A549 (cell line): ENCODE data around the gene REPS1. TPM values are rescaled to one million over a fixed set of nuclear protein-coding genes. Genes with fewer than 3 reads are reported as not detected.

Experiments
- ATAC-seq, 2 experiments: fragments of 200-7000 bp in 1 of 2; fragments of >200 bp in 1 of 2; cut with Nextera tagmentation in 1 of 2; cut with Tn5 transposase in 1 of 2; 3 replicates each; pipeline versions ENCODE4 v1.8.0 to v1.9.1; 2018 to 2020; ENCODE audit warnings: mild to moderate bottlenecking in 1 of 2, moderate library complexity in 1 of 2
- CTCF ChIA-PET: fragments of 300-600 bp; sonication (Branson Sonifier 250); formaldehyde crosslinking; extraction: SDS; loops from one replicate; lab custom pipeline; 2021; ENCODE audit warnings: antibody characterized with exemption, inconsistent platforms; lab: Yijun Ruan, JAX
- POLR2A ChIA-PET: fragments of 350-600 bp; formaldehyde crosslinking; extraction: SDS; loops from one replicate; lab custom pipeline; 2021; ENCODE audit warnings: antibody characterized with exemption, inconsistent platforms; lab: Yijun Ruan, JAX
- DNase-seq, 2 experiments: peaks; one replicate each; pipeline versions ENCODE4 v3.0.0 to v3.0.0-alpha.2; 2011 to 2016; ENCODE audit warnings: low read depth in 1 of 2, low spot score in 1 of 2
- FAIRE-seq: peaks from 2 replicates; lab custom pipeline; 2011; peaks lifted over from hg19 to GRCh38; lab: Jason Lieb, UNC
- H3K27ac ChIP-seq, 2 experiments: fragments of >200 bp; sonication (Bioruptor Twin); formaldehyde crosslinking; 3 replicates each; pipeline ENCODE4 v1.5.1; 2016 to 2017
- H3K4me1 ChIP-seq: fragments of >200 bp; sonication (Bioruptor Twin); formaldehyde crosslinking; 3 replicates; pipeline ENCODE4 v1.6.1; 2016
- H3K4me2 ChIP-seq: fragments of >200 bp; sonication (Bioruptor Twin); formaldehyde crosslinking; 3 replicates; pipeline ENCODE4 v1.6.1; 2016
- H3K4me3 ChIP-seq: fragments of >200 bp; sonication (Bioruptor Twin); formaldehyde crosslinking; 3 replicates; pipeline ENCODE4 v1.5.1; 2016
- H3K9me3 ChIP-seq: fragments of >200 bp; sonication (Bioruptor Twin); formaldehyde crosslinking; 3 replicates; pipeline ENCODE4 v1.6.1; 2016
- ATOH8 ChIP-seq: fragments of 250-450 bp; sonication (Bioruptor Pico); IDR thresholded peaks from 2 replicates; pipeline ENCODE4 v1.5.0; 2020; ENCODE audit warnings: low read depth, mild to moderate bottlenecking, moderate library complexity
- CBX8 ChIP-seq: fragments of 200-600 bp; sonication (generic); IDR thresholded peaks from 2 replicates; pipeline ENCODE4 v1.6.1; 2016
- CHD4 ChIP-seq: fragments of 200-600 bp; sonication (generic); IDR thresholded peaks from 2 replicates; pipeline ENCODE4 v1.6.1; 2016; ENCODE audit warnings: antibody characterized with exemption, mild to moderate bottlenecking, borderline replicate concordance
- CTCF ChIP-seq: fragments of >200 bp; sonication (Bioruptor Twin); formaldehyde crosslinking; IDR thresholded peaks from 3 replicates; pipeline ENCODE4 v1.5.1; 2016
- E2F6 ChIP-seq: IDR thresholded peaks from 2 replicates; pipeline ENCODE4 v1.6.1; 2012; ENCODE audit warnings: low read depth, borderline replicate concordance
- EHF ChIP-seq: fragments of 250-450 bp; sonication (Bioruptor Pico); IDR thresholded peaks from 2 replicates; pipeline ENCODE4 v1.5.0; 2020; ENCODE audit warnings: mild to moderate bottlenecking
- EHMT2 ChIP-seq: fragments of 200-600 bp; sonication (generic); IDR thresholded peaks from 2 replicates; pipeline ENCODE4 v1.6.1; 2016; ENCODE audit warnings: antibody characterized with exemption, low read depth, mild to moderate bottlenecking, moderate library complexity
- ELK1 ChIP-seq: fragments of 150-350 bp; IDR thresholded peaks from 2 replicates; pipeline ENCODE4 v1.6.1; 2014; ENCODE audit warnings: low read depth, mild to moderate bottlenecking, low read length
- FOXS1 ChIP-seq: fragments of 250-450 bp; sonication (Bioruptor Pico); IDR thresholded peaks from 2 replicates; pipeline ENCODE4 v1.5.0; 2020; ENCODE audit warnings: mild to moderate bottlenecking, moderate library complexity
- GATA3 ChIP-seq: IDR thresholded peaks from 2 replicates; pipeline ENCODE4 v1.6.1; 2012; ENCODE audit warnings: borderline replicate concordance
- HES2 ChIP-seq: fragments of >200 bp; sonication (Bioruptor Twin); formaldehyde crosslinking; IDR thresholded peaks from 2 replicates; pipeline ENCODE4 v1.6.1; 2016
- HOXA7 ChIP-seq: fragments of 250-450 bp; sonication (Bioruptor Pico); IDR thresholded peaks from 2 replicates; pipeline ENCODE4 v1.5.0; 2020; ENCODE audit warnings: mild to moderate bottlenecking, moderate library complexity
- HOXB13 ChIP-seq: fragments of 250-450 bp; sonication (Bioruptor Pico); IDR thresholded peaks from 2 replicates; pipeline ENCODE4 v1.5.0; 2020; ENCODE audit warnings: low read depth, mild to moderate bottlenecking, moderate library complexity
- HOXB5 ChIP-seq: fragments of 250-450 bp; sonication (Bioruptor Pico); IDR thresholded peaks from 2 replicates; pipeline ENCODE4 v1.5.0; 2020; ENCODE audit warnings: mild to moderate bottlenecking, moderate library complexity
- JUNB ChIP-seq: fragments of >200 bp; sonication (Bioruptor Twin); formaldehyde crosslinking; IDR thresholded peaks from 2 replicates; pipeline ENCODE4 v1.6.1; 2016
- KDM5A ChIP-seq: fragments of 200-600 bp; sonication (generic); IDR thresholded peaks from 2 replicates; pipeline ENCODE4 v1.6.1; 2016; ENCODE audit warnings: antibody characterized with exemption, mild to moderate bottlenecking
- MAFK ChIP-seq: fragments of 450-650 bp; IDR thresholded peaks from 2 replicates; pipeline ENCODE4 v1.6.1; 2014; ENCODE audit not compliant: partially characterized antibody
- MAX ChIP-seq: IDR thresholded peaks from 2 replicates; pipeline ENCODE4 v1.6.1; 2012
- MAZ ChIP-seq: fragments of 150-350 bp; IDR thresholded peaks from 2 replicates; pipeline ENCODE4 v1.6.1; 2014; ENCODE audit warnings: antibody characterized with exemption, low read depth, low read length, borderline replicate concordance
- NR3C1 ChIP-seq: fragments of >200 bp; sonication (Bioruptor Twin); formaldehyde crosslinking; IDR thresholded peaks from 3 replicates; pipeline ENCODE4 v1.6.1; 2017
- POLR2A ChIP-seq: IDR thresholded peaks from 2 replicates; pipeline ENCODE4 v1.6.1; 2012; ENCODE audit warnings: mild to moderate bottlenecking, low read length
- POLR2AphosphoS2 ChIP-seq: conservative IDR thresholded peaks from 2 replicates; pipeline ENCODE4 v1.6.1; 2012; ENCODE audit warnings: low read length, improper control_type of control experiment, inconsistent platforms
- REST ChIP-seq: fragments of 200-600 bp; sonication (generic); IDR thresholded peaks from 2 replicates; pipeline ENCODE4 v1.6.1; 2016; ENCODE audit warnings: antibody characterized with exemption, mild to moderate bottlenecking, moderate library complexity
- RFX5 ChIP-seq: fragments of 450-650 bp; IDR thresholded peaks from 2 replicates; pipeline ENCODE4 v1.7.1; 2014; ENCODE audit warnings: antibody characterized with exemption, mild to moderate bottlenecking, moderate library complexity
- SMC3 ChIP-seq: fragments of >200 bp; sonication (Bioruptor Twin); formaldehyde crosslinking; IDR thresholded peaks from 3 replicates; pipeline ENCODE4 v1.6.1; 2018; ENCODE audit warnings: inconsistent platforms
- TFCP2L1 ChIP-seq: fragments of 250-450 bp; sonication (Bioruptor Pico); IDR thresholded peaks from 2 replicates; pipeline ENCODE4 v1.5.0; 2021; ENCODE audit warnings: mild to moderate bottlenecking
- USF2 ChIP-seq: fragments of 450-650 bp; IDR thresholded peaks from 2 replicates; pipeline ENCODE4 v1.6.1; 2014; ENCODE audit warnings: antibody characterized with exemption
- ZC3H11A ChIP-seq: fragments of 450-650 bp; IDR thresholded peaks from 2 replicates; pipeline ENCODE4 v1.6.1; 2014; ENCODE audit warnings: antibody characterized with exemption, mild to moderate bottlenecking
- ZFP36 ChIP-seq: fragments of 450-650 bp; IDR thresholded peaks from 2 replicates; pipeline ENCODE4 v1.6.1; 2014; ENCODE audit warnings: borderline replicate concordance; ENCODE audit not compliant: partially characterized antibody
- ZNF302 ChIP-seq: fragments of 250-450 bp; sonication (Bioruptor Pico); IDR thresholded peaks from 2 replicates; pipeline ENCODE4 v1.9.0; 2021; ENCODE audit warnings: inconsistent platforms, mild to moderate bottlenecking, moderate library complexity
- WGBS: methylation state at CpG from one replicate; pipeline ENCODE4 v1.1.6; 2017; ENCODE audit errors: missing lambda C conversion rate; 5-methylcytosine and 5-hydroxymethylcytosine counted together
- polyA plus RNA-seq, 4 experiments: library from polyadenylated mRNA; depleted of rRNA in 3 of 4; stranded (reverse); fragments of >200 nt; fragmentation: RNase III in 1 of 4; extraction: RNeasy Plus Mini Kit Qiagen cat#74134 plus additional on column Dnase treatment in 1 of 4; gene quantifications; 2 replicates in 3 of 4; 3 replicates in 1 of 4; pipeline ENCODE4 v1.2.3, GENCODE V29; 2011 to 2017

REPS1 gene
- polyA plus RNA-seq, 2 of the 4 experiments (the other 2 are of a cell fraction) = 16.3 to 36.4 TPM

GRCh38 chr6:138966870-138967269 lies 21.2 kb downstream of the REPS1 start:
- TF ChIP-seq EHMT2 (no peak), ZFP36 (no peak), E2F6 (no peak), MAX (no peak), HOXB5 (no peak), CTCF (no peak), NR3C1 (no peak), GATA3 (no peak), HES2 (no peak), CBX8 (no peak), RFX5 (no peak), MAFK (no peak), SMC3 (no peak), HOXB13 (CRISPR knock-in tag) (no peak)
- FAIRE-seq (no peak), ATAC-seq (no peak), DNase-seq (no peak)
- no peak overlapping the region for H3K27ac ChIP-seq
- peaks cover 21% of the 10 kb centered on the region for H3K4me1 ChIP-seq
- no peaks in the 10 kb centered on the region for H3K9me3 ChIP-seq
- ChIA-PET POLR2A (no interaction called here), CTCF (no interaction called here)
- H3K4me3 ChIP-seq = no peak overlapping the region
- H3K4me2 ChIP-seq = no peak overlapping the region
- 90% methylated on average over 5 of the region's 5 CpGs for WGBS

GRCh38 chr6:138965971-138966370 lies 22.1 kb downstream of the REPS1 start:
- H3K4me1 ChIP-seq = peaks cover 12% of the 10 kb centered on the region
- FAIRE-seq (no peak), ATAC-seq (peak in 1 of 2 experiments; percentile 51; a peak in 2 of 6 replicates), DNase-seq (no peak)
- CTCF ChIA-PET = no interaction called here
- no peak overlapping the region for H3K4me3 ChIP-seq
- H3K4me2 ChIP-seq = no peak overlapping the region
- no peaks in the 10 kb centered on the region for H3K9me3 ChIP-seq
- no peak for TF ChIP-seq JUNB
- no peak for TF ChIP-seq ZC3H11A
- TF ChIP-seq ELK1 = no peak
- TF ChIP-seq USF2 = no peak
- no peak for TF ChIP-seq ATOH8 (CRISPR knock-in tag)
- TF ChIP-seq SMC3 = no peak
- TF ChIP-seq POLR2AphosphoS2 = no peak
- no peak for TF ChIP-seq TFCP2L1
- no peak for TF ChIP-seq MAZ
- no peak for TF ChIP-seq KDM5A
- TF ChIP-seq POLR2A = no peak
- TF ChIP-seq HOXA7 (CRISPR knock-in tag) = no peak
- no peak for TF ChIP-seq ZNF302 (CRISPR knock-in tag)
- TF ChIP-seq CHD4 = no peak
- no peak for TF ChIP-seq FOXS1 (CRISPR knock-in tag)
- no peak for TF ChIP-seq REST
- no peak for TF ChIP-seq EHF
- TF ChIP-seq GATA3 = no peak
- 88% methylated on average over 2 of the region's 2 CpGs for WGBS
- POLR2A ChIA-PET = no interaction called here
- H3K27ac ChIP-seq = no peak overlapping the region
